GM12874 (cell line): ENCODE results near the gene TNC.

Source experiments
- TF ChIP-seq, protein P1 (sequence below): IDR thresholded peaks from 2 replicates; pipeline ENCODE4 v1.5.1; 2011; ENCODE audit warnings: low read depth, mild to moderate bottlenecking, control low read depth, low read length, moderate library complexity; ENCODE audit not compliant: insufficient read depth

The TNC gene

DNA sequence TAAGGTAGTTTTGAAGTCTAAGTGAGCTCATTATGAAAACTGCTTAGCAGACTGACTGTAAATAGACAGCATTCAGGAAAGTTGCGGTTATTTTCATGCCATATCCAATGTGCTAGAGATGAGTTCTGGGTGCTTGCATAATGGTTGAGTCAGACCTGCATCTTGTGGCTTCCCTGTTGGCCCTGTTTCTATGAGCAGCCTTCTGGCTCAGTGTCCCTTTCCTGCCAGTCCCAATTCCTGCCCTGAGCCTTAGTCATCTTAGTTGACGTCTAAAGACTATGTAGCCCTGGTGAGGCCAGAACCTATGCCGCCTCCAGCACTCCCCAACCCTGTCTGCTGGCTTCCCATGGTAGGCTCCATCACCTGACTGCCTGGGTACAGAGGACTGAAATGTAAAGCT lies 111.3 kb downstream of the TNC start:
- TF ChIP-seq, protein P1, sequence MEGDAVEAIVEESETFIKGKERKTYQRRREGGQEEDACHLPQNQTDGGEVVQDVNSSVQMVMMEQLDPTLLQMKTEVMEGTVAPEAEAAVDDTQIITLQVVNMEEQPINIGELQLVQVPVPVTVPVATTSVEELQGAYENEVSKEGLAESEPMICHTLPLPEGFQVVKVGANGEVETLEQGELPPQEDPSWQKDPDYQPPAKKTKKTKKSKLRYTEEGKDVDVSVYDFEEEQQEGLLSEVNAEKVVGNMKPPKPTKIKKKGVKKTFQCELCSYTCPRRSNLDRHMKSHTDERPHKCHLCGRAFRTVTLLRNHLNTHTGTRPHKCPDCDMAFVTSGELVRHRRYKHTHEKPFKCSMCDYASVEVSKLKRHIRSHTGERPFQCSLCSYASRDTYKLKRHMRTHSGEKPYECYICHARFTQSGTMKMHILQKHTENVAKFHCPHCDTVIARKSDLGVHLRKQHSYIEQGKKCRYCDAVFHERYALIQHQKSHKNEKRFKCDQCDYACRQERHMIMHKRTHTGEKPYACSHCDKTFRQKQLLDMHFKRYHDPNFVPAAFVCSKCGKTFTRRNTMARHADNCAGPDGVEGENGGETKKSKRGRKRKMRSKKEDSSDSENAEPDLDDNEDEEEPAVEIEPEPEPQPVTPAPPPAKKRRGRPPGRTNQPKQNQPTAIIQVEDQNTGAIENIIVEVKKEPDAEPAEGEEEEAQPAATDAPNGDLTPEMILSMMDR = no peak

DNA sequence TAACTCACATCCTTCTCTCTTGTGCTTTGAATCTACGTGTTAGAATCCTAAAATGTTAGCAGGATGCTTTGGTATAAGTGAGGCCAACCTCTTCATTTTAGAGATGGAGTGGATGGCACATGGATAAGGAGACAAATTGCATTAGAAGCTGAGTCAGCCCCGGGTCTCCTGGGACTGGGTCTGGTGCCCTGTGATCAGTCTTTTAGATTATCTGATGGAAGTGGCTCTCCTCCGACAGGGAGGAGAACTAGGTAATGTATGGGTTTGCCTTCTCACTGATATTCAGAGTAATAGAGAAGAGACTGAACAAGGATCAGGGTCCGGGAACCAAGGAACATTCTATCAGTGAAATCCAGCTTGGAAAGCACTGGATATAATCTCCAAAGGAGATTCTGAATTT lies 112.6 kb downstream of the TNC start:
- TF ChIP-seq, protein P1 = no peak

DNA sequence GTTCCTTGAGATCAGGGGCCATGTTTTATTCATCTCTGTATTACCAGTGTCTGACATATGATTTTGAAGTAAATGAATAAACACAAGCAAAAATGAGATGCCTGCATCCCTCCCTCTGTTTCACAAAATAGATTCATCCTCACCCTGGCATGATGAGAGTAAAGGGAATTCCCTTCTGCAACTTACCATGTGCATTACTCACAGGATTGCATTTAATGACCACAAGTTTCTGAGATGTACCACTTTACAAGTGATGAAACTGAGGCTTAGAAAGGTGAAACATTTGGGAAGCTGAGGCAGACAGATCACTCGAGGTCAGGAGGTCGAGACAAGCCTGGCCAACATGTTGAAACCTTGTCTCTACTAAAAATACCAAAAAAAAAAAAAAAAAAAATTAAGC lies 113.4 kb downstream of the TNC start:
- TF ChIP-seq, protein P1 = no peak

DNA sequence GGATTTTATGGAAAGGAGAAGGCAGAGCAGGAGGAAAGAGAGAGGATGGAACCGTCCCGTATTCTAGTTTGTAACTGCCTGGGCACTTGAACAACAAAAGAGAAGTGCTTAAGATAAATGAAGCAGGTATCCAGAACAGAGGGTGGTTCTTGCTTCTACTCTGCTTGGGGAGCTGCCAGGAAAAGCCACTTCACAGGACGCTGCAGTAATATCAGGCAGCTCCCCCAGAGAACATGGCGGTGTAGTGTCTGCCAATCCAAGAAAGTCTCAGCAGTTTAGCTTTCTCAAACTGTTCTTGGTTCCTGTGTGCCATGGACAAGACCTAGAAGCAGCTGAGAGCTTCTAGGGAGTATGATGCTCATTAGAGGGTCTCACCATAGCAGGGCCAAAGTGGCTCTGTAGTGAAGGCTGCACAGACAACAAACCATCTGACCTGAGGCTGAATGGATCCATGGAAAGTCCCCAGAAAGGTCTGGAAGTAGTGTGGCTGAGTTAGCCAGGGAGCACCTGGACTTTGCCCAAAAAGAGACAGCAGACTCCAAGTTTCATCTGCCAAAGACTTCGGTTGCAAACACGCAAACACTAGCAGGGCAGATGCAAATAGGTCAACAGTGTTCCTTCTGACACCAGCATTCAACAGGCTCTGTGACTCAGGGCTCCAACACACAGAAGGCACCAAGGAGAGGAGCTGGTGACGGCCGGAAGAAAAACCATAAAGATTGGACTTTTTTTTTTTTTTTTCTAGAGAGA lies 115.4 kb downstream of the TNC start:
- TF ChIP-seq, protein P1 = no peak

DNA sequence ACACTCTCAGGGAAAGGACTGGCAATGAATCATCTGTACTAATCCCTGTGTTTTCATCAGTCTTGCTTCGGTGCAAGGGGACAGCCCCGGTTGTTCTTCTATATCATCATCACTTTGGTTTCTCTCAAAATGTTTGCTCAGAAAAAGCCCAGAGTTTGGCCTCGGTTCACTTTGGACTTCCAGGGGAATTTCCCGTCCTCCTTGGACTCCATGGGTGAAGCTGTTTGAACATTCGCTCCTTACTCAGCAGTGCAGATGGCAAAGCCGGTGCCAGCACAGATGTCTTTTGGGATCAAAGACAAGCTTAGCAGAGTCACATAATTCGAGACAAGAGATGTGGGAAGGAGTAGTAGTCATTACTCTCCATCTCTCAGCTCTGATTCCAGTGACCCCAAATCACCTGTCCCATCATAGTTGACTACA lies 117.7 kb downstream of the TNC start:
- TF ChIP-seq, protein P1 = no peak

DNA sequence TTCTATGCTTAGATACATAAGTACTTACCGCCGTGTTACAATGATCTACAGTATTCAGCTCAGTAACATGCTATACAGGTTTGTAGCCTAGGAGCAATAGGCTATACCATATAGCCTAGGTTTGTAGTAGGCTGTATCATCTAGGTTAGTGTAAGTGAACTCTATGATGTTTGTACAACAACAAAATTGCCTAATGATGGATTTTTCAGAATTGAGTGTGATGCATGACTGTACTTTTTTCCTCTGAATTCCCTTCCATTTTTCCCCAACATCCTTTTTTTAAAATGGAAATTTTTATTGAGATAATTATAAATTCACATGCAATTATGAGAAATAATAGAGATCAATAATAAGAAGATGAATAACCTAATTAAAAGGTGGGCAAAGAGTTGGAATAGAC lies 119.6 kb downstream of the TNC start:
- TF ChIP-seq, protein P1 = no peak

DNA sequence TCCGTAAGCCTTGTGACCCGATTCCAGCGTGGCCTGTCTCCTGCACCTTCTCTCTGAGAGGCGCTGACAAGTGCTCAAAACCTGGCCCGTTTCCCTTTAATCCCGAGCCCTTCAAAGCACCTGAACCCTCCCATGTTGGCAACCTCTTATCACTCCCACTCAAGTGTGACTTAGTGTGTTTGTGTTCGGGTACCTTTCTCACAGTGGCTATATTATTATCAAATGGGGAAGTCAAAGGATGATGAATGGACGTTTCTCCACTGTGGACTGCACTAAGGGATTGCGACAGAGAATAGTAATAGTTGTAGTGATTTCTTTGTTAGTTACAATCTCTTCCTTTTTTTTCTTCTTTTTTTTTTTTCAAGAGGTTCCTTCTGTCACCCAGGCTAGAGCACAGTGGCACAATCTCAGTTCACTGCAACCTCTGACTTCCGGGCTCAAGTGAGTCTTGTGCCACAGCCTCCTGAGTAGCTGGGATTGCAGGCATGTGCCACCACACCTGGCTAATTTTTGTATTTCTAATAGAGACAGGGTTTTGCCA lies 122.2 kb downstream of the TNC start:
- TF ChIP-seq, protein P1 = no peak
